Large intestine (tissue), 12 donors: ENCODE measurements around the gene PSMC3. TPM values are rescaled to one million over a fixed set of nuclear protein-coding genes. Genes with fewer than 3 reads are reported as not detected.

ENCODE experiments used
- DNase-seq, 2 donors: peaks; one replicate each; pipeline versions ENCODE4 v3.0.0 to v3.0.0-alpha.2; 2013
- H3K27ac ChIP-seq: one replicate; pipeline ENCODE4 v1.5.1; 2013; ENCODE audit warnings: low read length
- H3K27me3 ChIP-seq: 2 replicates; pipeline ENCODE4 v1.6.1; 2013; ENCODE audit warnings: low read length; ENCODE audit not compliant: control insufficient read depth, insufficient read depth
- H3K36me3 ChIP-seq: 2 replicates; pipeline ENCODE4 v1.6.1; 2013; ENCODE audit warnings: low read length; ENCODE audit not compliant: control insufficient read depth, insufficient read depth
- H3K4me1 ChIP-seq: one replicate; pipeline ENCODE4 v1.6.1; 2013; ENCODE audit warnings: low read length; ENCODE audit not compliant: control insufficient read depth, insufficient read depth
- H3K4me3 ChIP-seq: one replicate; pipeline ENCODE4 v1.5.1; 2013; ENCODE audit warnings: low read length
- H3K9me3 ChIP-seq: one replicate; pipeline ENCODE4 v1.6.1; 2013; ENCODE audit warnings: mild to moderate bottlenecking, low read depth, low read length, moderate library complexity; ENCODE audit not compliant: control insufficient read depth
- WGBS: methylation state at CpG from one replicate; pipeline ENCODE4 v1.1.5; 2013; ENCODE audit warnings: low lambda C conversion rate; ENCODE audit not compliant: insufficient coverage; 5-methylcytosine and 5-hydroxymethylcytosine counted together
- long read RNA-seq, 11 donors: transcript quantifications; one replicate each; lab custom pipeline, GENCODE V29; 2026
- polyA plus RNA-seq: library from polyadenylated mRNA; unstranded; fragments of 120-200 nt; gene quantifications from one replicate; pipeline ENCODE4 v1.2.1, GENCODE V29; 2013

The PSMC3 gene
- 99.4 TPM for polyA plus RNA-seq
- long read RNA-seq, donor 1, transcript PSMC3-212 (12 exons, 1,373 nt), result major isoform, 23 of 32 reads
- long read RNA-seq, donor 1, partial matches to known transcripts, result 8 of 32 reads
- long read RNA-seq, donor 1, other reads (novel, unspliced or antisense), result 0 of 32 reads
- long read RNA-seq, donor 2, transcript PSMC3-212 (12 exons, 1,373 nt), result major isoform, 37 of 80 reads
- long read RNA-seq, donor 2, partial matches to known transcripts, result 41 of 80 reads
- long read RNA-seq, donor 2, other reads (novel, unspliced or antisense), result 0 of 80 reads
- long read RNA-seq, donor 3, result 0 reads
- long read RNA-seq, donor 4, partial matches to known transcripts, result 0 of 2 reads
- long read RNA-seq, donor 4, other reads (novel, unspliced or antisense), result 0 of 2 reads
- long read RNA-seq, donor 5, transcript PSMC3-212 (12 exons, 1,373 nt), result major isoform, 26 of 35 reads
- long read RNA-seq, donor 5, partial matches to known transcripts, result 8 of 35 reads
- long read RNA-seq, donor 5, other reads (novel, unspliced or antisense), result 0 of 35 reads
- long read RNA-seq, donor 6, transcript PSMC3-212 (12 exons, 1,373 nt), result major isoform, 23 of 39 reads
- long read RNA-seq, donor 6, partial matches to known transcripts, result 15 of 39 reads
- long read RNA-seq, donor 6, other reads (novel, unspliced or antisense), result 0 of 39 reads
- long read RNA-seq, donor 7, transcript PSMC3-212 (12 exons, 1,373 nt), result major isoform, 14 of 26 reads
- long read RNA-seq, donor 7, partial matches to known transcripts, result 12 of 26 reads
- long read RNA-seq, donor 7, other reads (novel, unspliced or antisense), result 0 of 26 reads
- long read RNA-seq, donor 8, transcript PSMC3-212 (12 exons, 1,373 nt), result major isoform, 30 of 63 reads
- long read RNA-seq, donor 8, partial matches to known transcripts, result 30 of 63 reads
- long read RNA-seq, donor 8, other reads (novel, unspliced or antisense), result 0 of 63 reads
- long read RNA-seq, donor 9, transcript PSMC3-212 (12 exons, 1,373 nt), result major isoform, 28 of 66 reads
- long read RNA-seq, donor 9, partial matches to known transcripts, result 37 of 66 reads
- long read RNA-seq, donor 9, other reads (novel, unspliced or antisense), result 0 of 66 reads
- long read RNA-seq, donor 10, transcript PSMC3-212 (12 exons, 1,373 nt), result major isoform, 32 of 59 reads
- long read RNA-seq, donor 10, partial matches to known transcripts, result 24 of 59 reads
- long read RNA-seq, donor 10, other reads (novel, unspliced or antisense), result 0 of 59 reads
- long read RNA-seq, donor 11, transcript PSMC3-212 (12 exons, 1,373 nt), result major isoform, 27 of 46 reads
- long read RNA-seq, donor 11, partial matches to known transcripts, result 18 of 46 reads
- long read RNA-seq, donor 11, other reads (novel, unspliced or antisense), result 0 of 46 reads

DNA sequence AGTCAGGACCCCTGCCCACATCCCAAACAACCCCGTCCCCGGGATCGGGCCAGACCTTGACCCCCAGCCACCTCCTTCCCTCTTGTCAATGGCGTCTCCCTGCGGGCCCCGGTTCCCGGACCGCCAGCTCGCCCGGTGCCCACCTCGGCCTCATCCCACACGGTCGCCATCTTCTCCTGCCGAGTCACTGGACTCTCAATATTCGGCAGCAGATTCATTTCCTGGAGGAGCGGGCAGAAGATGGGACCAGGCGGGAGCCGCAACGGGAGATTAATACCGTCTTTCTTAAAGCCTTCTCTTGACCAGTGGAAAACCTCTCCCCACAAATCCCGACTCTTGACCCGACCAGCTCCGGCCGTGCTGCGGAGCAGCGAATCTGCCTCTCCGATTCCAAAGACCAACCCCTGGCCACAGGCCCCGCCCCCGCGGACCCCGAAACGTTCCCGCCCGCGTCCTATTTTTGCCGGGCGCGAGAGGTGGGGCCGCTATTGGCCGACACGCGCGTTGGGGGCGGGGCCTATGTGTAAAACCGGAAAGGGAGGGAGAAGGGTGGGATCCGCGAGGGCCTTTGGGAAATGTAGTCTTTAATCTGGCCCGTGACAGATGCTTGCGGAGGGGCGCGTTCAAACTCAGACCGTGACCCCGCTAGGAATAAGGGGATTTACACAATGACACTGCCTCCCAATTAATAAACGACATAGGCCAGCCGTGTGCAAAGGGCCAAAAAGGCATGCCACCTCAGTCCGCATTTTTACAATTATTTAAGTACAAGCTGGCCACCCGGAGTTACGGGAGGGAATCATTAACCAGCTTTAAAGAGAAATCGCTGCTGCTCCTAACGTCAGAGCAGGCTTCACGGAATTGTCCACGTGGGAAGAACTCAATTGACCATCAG, at the start of gene PSMC3:
Gene PSMC3 (minus strand): TSS at position 378 of the 895 bp plus-strand sequence. CDS start 160 bp downstream, at position 218.
- peak; percentile 96 to 98 for DNase-seq
- peaks cover 7% of the 10 kb centered on the region for H3K4me1 ChIP-seq
- H3K27ac ChIP-seq, result peak within 1 kb of the TSS; percentile 36
- H3K27me3 ChIP-seq, result no peaks in the 10 kb centered on the region
- peak within 1 kb of the TSS; percentile 74 for H3K4me3 ChIP-seq
- peaks cover 26% of the 10 kb centered on the region for H3K36me3 ChIP-seq
- H3K9me3 ChIP-seq, result no peaks in the 10 kb centered on the region
- no CpG with 5 or more reads among the region's 62 CpGs for WGBS

DNA sequence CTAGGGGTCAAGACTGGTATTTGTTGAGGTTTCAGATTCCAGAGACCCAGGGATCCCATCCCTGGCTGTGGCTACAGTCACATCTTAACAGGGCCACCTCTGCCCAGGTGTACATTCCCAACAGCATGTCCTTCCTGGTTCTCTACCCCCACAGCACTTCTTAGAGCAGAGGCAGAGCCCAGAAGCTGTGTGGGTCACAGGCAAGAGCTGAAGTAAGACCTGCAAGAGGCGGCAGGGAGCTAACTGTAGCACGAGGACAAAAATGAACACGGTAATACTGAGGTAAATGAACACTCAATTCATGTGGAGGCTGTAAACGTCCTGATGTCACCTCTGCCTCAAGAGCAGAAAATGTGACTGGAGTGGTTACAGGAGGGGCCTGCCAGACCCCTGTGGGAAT, 44.4 kb upstream of the PSMC3 start:
- H3K36me3 ChIP-seq, result peaks cover 83% of the 10 kb centered on the region
- H3K4me3 ChIP-seq, result no peak overlapping the region
- H3K4me1 ChIP-seq, result no peaks in the 10 kb centered on the region
- no peak overlapping the region for H3K27ac ChIP-seq
- H3K27me3 ChIP-seq, result no peaks in the 10 kb centered on the region
- 100% methylated on average over 1 of the region's 4 CpGs for WGBS
- no peaks in the 10 kb centered on the region for H3K9me3 ChIP-seq
- no peak for DNase-seq

DNA sequence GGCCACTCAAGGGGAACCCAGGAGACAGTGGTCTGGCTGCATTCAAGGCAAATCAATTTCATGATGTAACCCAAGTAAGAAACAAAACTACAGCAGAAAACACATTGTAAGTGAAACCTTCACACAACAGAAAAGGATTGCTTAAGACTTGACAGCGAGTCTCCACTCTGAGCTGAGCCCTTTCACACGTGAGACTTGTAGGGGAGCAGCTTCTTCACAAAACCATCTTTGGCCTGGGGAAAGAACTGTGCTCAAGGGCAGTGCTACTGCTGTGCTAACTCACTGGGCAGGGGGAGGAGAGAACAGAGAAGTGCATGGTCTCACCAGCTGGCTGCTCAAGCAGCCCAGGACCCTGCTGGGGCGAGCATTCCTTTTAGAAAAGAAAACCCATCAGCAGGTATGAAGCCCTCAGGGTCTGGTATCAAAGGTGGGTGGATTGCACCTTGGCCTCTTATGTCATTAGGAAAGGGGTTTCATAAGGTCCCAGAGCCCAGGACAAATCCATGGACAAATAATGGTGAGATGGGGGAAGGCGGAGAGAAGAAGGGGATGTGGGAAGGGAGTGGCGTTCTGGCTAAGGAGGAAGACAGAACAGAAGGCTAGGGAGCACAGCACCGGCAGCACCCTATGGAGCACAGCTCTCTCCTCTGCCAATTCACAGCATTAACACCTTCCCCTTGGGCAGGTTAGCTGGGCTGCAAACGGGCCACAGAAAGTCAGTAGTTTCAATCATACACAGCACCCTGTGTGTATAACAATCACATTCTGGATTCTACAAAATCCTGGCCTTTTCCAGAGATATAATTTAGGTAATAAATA, 43.3 kb upstream of the PSMC3 start:
- peaks cover 77% of the 10 kb centered on the region for H3K36me3 ChIP-seq
- H3K4me1 ChIP-seq, result no peaks in the 10 kb centered on the region

DNA sequence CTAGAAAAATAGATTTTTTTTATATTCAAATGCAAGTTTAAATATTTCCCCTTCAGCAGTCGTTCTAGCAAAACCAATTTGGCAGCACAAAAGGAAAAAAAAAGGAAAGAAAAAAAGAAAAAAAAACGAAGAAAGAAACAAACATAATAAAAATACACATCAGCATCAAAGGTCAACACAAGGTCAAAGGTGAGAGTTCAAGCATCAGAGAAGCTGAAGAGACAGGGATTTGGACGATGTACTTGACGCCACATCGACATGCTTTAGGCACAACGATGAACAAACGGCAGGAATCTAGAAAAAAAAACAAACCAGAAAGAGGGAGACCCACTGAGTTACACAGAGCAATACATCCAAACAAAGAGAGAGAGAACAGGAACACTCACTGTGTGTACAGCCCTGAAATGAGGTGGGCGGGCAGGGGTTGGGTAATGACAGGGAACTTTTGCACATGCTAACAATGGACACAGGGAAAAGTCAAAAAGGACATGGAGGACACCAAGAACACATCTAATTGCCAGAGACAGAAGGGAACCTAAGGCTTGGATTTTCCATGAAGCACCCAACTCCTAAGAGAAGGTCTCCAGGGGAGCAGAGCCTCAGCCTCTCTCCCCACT, 42.5 kb upstream of the PSMC3 start:
- Histone ChIP-seq H3K36me3 (peaks cover 77% of the 10 kb centered on the region), H3K9me3 (no peaks in the 10 kb centered on the region), H3K4me3 (no peak overlapping the region), H3K27ac (no peak overlapping the region), H3K27me3 (no peaks in the 10 kb centered on the region), H3K4me1 (no peaks in the 10 kb centered on the region)
- WGBS, result 59% methylated on average over 4 of the region's 8 CpGs
- no peak for DNase-seq

More for the DNA sequence above, 43.3 kb upstream of the PSMC3 start:
- Histone ChIP-seq H3K27ac (no peak overlapping the region), H3K27me3 (no peaks in the 10 kb centered on the region), H3K4me3 (no peak overlapping the region), H3K9me3 (no peaks in the 10 kb centered on the region)
- DNase-seq, result no peak
- no CpG with 5 or more reads among the region's 7 CpGs for WGBS

DNA sequence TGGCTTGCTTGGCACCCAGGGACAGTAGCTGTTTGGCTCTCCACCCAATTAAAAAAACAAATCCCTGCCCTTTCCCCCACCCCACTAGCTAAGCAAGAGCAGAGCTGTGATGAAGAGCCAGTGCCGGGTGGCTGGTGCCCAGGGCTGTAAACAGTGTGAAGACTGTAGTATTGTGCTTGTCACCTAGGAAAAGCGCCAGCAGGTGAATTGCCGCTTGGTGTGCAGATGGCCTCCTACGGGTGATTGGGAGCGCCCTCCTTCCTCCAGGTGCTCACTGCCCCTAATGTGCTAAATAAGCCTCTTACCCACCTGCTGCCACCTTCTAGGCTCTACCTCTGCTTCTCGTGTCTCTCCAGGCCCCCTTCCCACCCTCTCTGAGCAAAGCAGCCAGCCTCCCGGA, 41.1 kb upstream of the PSMC3 start:
- no peak for DNase-seq
- H3K27me3 ChIP-seq, result no peaks in the 10 kb centered on the region
- no CpG with 5 or more reads among the region's 7 CpGs for WGBS
- no peak overlapping the region for H3K4me3 ChIP-seq
- peaks cover 69% of the 10 kb centered on the region for H3K36me3 ChIP-seq
- H3K27ac ChIP-seq, result no peak overlapping the region
- no peaks in the 10 kb centered on the region for H3K4me1 ChIP-seq
- H3K9me3 ChIP-seq, result no peaks in the 10 kb centered on the region

DNA sequence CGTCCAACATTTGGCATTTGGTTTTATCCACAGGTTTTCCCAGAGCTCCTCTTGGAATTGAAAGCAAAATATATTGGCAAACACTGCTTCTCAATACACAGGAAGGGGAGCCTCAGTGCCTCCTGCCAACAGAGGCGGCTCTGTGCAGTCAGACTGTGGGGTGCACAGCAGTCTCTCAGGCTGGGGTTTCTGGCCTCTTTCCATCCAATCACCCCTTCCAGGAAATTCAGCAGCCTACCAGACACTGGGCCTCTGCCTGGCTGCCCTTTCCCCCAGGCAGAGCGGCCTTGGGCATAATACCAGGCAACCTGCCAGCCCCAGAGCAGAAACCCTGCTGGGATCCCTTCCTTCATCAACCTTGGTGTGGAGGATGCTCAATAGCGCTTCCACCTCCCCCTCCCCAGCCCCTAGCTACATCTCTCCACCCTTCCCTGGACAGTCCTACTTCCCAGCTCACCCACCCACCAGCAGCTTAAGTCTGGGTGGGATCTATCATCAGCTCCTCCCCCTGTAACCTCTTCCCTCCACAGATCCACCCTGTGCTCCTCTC, 40.5 kb upstream of the PSMC3 start:
- Histone ChIP-seq H3K36me3 (peaks cover 63% of the 10 kb centered on the region), H3K27ac (no peak overlapping the region)
- WGBS, result no CpG with 5 or more reads among the region's 4 CpGs

DNA sequence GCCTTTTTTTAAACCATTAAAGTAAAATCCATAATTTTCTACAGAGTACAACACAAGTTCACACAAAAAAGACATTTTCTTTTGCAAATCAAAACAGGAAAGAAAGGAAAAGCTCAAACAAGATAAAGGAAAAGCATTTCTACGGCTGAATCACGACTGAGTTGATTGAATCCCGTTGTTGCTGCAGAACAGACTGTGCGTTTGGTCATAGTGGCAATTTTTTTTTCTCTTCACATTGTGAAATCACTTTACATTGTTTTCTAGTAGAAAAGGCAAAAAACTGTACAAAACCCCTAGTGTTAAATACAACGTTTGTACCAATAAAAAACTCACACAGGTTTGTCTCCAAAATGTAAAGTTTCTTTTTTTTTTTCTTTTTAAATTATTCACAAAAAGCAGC, 40.0 kb upstream of the PSMC3 start:
- Histone ChIP-seq H3K27me3 (no peaks in the 10 kb centered on the region), H3K36me3 (peaks cover 57% of the 10 kb centered on the region), H3K4me1 (no peaks in the 10 kb centered on the region), H3K9me3 (no peaks in the 10 kb centered on the region), H3K4me3 (no peak overlapping the region), H3K27ac (no peak overlapping the region)
- WGBS, result 72% methylated on average over 4 of the region's 5 CpGs
- no peak for DNase-seq

More for the DNA sequence above, 40.5 kb upstream of the PSMC3 start:
- Histone ChIP-seq H3K27me3 (no peaks in the 10 kb centered on the region), H3K4me3 (no peak overlapping the region), H3K9me3 (no peaks in the 10 kb centered on the region), H3K4me1 (no peaks in the 10 kb centered on the region)
- no peak for DNase-seq

DNA sequence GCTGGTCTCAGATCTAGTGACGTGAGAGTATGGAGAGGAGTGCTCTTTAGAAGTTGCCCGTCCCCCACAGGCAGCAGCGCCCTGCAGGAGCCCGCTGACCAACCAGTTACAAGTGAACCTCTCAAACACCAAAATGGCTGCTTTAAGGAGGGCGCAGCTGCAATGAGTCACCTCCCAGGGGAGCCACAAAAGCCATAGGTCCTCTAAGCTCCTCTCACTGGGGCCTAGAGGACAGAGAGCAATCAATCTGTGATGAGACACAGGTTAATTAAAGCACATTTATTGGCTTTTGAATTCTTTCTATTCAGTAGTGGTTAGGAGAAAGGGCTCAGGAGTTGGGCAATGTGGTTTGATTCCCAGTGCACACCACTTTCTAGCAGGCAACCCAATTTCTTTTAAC, 38.2 kb upstream of the PSMC3 start:
- Histone ChIP-seq H3K36me3 (peaks cover 45% of the 10 kb centered on the region), H3K27me3 (no peaks in the 10 kb centered on the region), H3K9me3 (no peaks in the 10 kb centered on the region), H3K4me1 (no peaks in the 10 kb centered on the region), H3K4me3 (no peak overlapping the region), H3K27ac (no peak overlapping the region)
- DNase-seq, result no peak
- 71% methylated on average over 1 of the region's 5 CpGs for WGBS
